ENCODE measurements around the gene FAM47E. TPM values are rescaled to one million over a fixed set of nuclear protein-coding genes. Genes with fewer than 3 reads are reported as not detected.

FAM47E gene
- total RNA-seq, 1 experiment from 2014 or later: 0.72 TPM

DNA sequence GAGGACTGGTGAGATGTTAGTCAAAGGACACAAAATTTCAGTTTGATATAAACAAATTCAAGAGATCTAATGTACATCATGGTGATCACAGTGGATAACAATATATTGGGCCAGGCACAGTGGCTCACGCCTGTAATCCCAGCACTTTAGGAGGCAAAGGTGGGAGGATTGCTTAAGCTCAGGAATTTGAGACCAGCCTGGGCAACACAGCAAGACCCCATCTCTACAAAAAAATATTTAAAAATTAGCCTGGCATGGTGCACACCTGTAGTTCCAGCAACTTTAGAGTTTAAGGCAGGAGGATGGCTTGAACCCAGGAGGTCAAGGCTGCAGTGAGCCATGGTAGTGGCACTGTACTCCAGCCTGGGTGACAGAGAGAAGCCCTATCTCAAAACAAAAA lies 46.6 kb upstream of the FAM47E start:
- DNase-seq (ENCODE audit: low read depth, low spot score) (no peak), ATAC-seq (no peak)
- no peaks in the 10 kb centered on the region for H3K27me3 ChIP-seq (ENCODE audit: control insufficient read depth, insufficient read depth, low read length)
- in situ Hi-C loops (cut with HindIII; ENCODE audit: low pct_unique_long_range_greater_than_20kb, low sequenced_read_pairs) (no loop called here), intact Hi-C loops (cut with micrococcal nuclease; ENCODE audit: unreplicated experiment) (no loop called here)
- H3K9me3 ChIP-seq (ENCODE audit: control insufficient read depth, insufficient read depth, low read depth, low read length): no peaks in the 10 kb centered on the region
- peaks cover 12% of the 10 kb centered on the region for H3K4me1 ChIP-seq (ENCODE audit: control insufficient read depth, insufficient read depth, low read length)
- no TSS peak for BruUV-seq (replicated peaks)
- H3K36me3 ChIP-seq (ENCODE audit: control insufficient read depth, insufficient read depth, low read length): no peaks in the 10 kb centered on the region
- TF ChIP-seq POLR2AphosphoS5 (IDR thresholded peaks at IDR 0.05; ENCODE audit: low read depth, low read length) (no peak), TCF7L2 (IDR thresholded peaks at IDR 0.05; ENCODE audit: low read depth, low read length) (no peak), SIN3A (IDR thresholded peaks at IDR 0.05; ENCODE audit: borderline replicate concordance, insufficient read depth, low read depth, low read length) (no peak)
- TF ChIP-seq, protein P1, sequence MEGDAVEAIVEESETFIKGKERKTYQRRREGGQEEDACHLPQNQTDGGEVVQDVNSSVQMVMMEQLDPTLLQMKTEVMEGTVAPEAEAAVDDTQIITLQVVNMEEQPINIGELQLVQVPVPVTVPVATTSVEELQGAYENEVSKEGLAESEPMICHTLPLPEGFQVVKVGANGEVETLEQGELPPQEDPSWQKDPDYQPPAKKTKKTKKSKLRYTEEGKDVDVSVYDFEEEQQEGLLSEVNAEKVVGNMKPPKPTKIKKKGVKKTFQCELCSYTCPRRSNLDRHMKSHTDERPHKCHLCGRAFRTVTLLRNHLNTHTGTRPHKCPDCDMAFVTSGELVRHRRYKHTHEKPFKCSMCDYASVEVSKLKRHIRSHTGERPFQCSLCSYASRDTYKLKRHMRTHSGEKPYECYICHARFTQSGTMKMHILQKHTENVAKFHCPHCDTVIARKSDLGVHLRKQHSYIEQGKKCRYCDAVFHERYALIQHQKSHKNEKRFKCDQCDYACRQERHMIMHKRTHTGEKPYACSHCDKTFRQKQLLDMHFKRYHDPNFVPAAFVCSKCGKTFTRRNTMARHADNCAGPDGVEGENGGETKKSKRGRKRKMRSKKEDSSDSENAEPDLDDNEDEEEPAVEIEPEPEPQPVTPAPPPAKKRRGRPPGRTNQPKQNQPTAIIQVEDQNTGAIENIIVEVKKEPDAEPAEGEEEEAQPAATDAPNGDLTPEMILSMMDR (IDR thresholded peaks at IDR 0.05): no peak
- TF ChIP-seq, protein P2, sequence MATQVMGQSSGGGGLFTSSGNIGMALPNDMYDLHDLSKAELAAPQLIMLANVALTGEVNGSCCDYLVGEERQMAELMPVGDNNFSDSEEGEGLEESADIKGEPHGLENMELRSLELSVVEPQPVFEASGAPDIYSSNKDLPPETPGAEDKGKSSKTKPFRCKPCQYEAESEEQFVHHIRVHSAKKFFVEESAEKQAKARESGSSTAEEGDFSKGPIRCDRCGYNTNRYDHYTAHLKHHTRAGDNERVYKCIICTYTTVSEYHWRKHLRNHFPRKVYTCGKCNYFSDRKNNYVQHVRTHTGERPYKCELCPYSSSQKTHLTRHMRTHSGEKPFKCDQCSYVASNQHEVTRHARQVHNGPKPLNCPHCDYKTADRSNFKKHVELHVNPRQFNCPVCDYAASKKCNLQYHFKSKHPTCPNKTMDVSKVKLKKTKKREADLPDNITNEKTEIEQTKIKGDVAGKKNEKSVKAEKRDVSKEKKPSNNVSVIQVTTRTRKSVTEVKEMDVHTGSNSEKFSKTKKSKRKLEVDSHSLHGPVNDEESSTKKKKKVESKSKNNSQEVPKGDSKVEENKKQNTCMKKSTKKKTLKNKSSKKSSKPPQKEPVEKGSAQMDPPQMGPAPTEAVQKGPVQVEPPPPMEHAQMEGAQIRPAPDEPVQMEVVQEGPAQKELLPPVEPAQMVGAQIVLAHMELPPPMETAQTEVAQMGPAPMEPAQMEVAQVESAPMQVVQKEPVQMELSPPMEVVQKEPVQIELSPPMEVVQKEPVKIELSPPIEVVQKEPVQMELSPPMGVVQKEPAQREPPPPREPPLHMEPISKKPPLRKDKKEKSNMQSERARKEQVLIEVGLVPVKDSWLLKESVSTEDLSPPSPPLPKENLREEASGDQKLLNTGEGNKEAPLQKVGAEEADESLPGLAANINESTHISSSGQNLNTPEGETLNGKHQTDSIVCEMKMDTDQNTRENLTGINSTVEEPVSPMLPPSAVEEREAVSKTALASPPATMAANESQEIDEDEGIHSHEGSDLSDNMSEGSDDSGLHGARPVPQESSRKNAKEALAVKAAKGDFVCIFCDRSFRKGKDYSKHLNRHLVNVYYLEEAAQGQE (IDR thresholded peaks at IDR 0.05; ENCODE audit: insufficient read depth in 1 of 2, low read depth in 2 of 2, low read length in 1 of 2): no peak
- no peak overlapping the region for H3K27ac ChIP-seq (ENCODE audit: low read length)
- ChIA-PET CTCF (no interaction called here), POLR2A (no interaction called here)
- H3K4me3 ChIP-seq (ENCODE audit: low read depth in 2 of 2, low read length in 2 of 2): no peak overlapping the region

DNA sequence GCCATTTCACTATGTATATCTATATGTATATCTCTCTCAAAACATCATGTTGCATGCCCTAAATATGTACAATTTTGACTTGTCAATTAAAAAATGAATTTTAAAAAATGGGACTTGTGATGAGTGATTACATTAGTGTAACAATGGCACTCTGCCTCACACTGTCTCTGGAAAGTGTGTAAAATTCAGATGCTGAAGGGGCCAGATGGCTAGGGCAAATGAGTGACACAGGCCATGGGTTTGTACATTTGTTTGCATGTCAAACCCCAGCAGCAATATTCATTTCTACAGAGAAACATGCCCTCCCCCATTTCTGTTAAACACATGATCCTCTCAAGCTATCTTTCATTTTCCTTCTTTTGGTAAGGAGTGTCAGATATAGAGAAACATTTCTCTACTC lies 46.0 kb upstream of the FAM47E start:
- no peak for ATAC-seq
- in situ Hi-C loops (cut with HindIII; ENCODE audit: low pct_unique_long_range_greater_than_20kb, low sequenced_read_pairs) (no loop called here), intact Hi-C loops (cut with micrococcal nuclease; ENCODE audit: unreplicated experiment) (no loop called here)
- POLR2A ChIA-PET: no interaction called here
- no peak for DNase-seq (ENCODE audit: low read depth, low spot score)
- H3K4me1 ChIP-seq (ENCODE audit: control insufficient read depth, insufficient read depth, low read length): peaks cover 12% of the 10 kb centered on the region
- H3K9me3 ChIP-seq (ENCODE audit: control insufficient read depth, insufficient read depth, low read depth, low read length): no peaks in the 10 kb centered on the region
- H3K27me3 ChIP-seq (ENCODE audit: control insufficient read depth, insufficient read depth, low read length): no peaks in the 10 kb centered on the region
- TF ChIP-seq TCF7L2 (IDR thresholded peaks at IDR 0.05; ENCODE audit: low read depth, low read length) (no peak), POLR2AphosphoS5 (IDR thresholded peaks at IDR 0.05; ENCODE audit: low read depth, low read length) (no peak), SIN3A (IDR thresholded peaks at IDR 0.05; ENCODE audit: borderline replicate concordance, insufficient read depth, low read depth, low read length) (no peak)
- TF ChIP-seq, protein P2 (IDR thresholded peaks at IDR 0.05; ENCODE audit: insufficient read depth in 1 of 2, low read depth in 2 of 2, low read length in 1 of 2): no peak
- TF ChIP-seq, protein P1 (IDR thresholded peaks at IDR 0.05): no peak
- BruUV-seq (replicated peaks): no TSS peak
- CTCF ChIA-PET: no interaction called here
- no peak overlapping the region for H3K27ac ChIP-seq (ENCODE audit: low read length)
- H3K4me3 ChIP-seq (ENCODE audit: low read depth in 2 of 2, low read length in 2 of 2): no peak overlapping the region
- H3K36me3 ChIP-seq (ENCODE audit: control insufficient read depth, insufficient read depth, low read length): no peaks in the 10 kb centered on the region

Measured in Panc1 (cell line).